VCaP (cell line): ENCODE data around the gene TRAPPC2L.

Experiments used
- H3K27ac ChIP-seq: fragments of 450-650 bp; 2 replicates; pipeline ENCODE4 v1.5.1; 2017
- TF ChIP-seq, protein P1 (sequence below): fragments of 450-650 bp; conservative IDR thresholded peaks from 2 replicates; pipeline ENCODE4 v1.5.1; 2017; ENCODE audit warnings: mild to moderate bottlenecking, moderate library complexity

Gene TRAPPC2L

DNA sequence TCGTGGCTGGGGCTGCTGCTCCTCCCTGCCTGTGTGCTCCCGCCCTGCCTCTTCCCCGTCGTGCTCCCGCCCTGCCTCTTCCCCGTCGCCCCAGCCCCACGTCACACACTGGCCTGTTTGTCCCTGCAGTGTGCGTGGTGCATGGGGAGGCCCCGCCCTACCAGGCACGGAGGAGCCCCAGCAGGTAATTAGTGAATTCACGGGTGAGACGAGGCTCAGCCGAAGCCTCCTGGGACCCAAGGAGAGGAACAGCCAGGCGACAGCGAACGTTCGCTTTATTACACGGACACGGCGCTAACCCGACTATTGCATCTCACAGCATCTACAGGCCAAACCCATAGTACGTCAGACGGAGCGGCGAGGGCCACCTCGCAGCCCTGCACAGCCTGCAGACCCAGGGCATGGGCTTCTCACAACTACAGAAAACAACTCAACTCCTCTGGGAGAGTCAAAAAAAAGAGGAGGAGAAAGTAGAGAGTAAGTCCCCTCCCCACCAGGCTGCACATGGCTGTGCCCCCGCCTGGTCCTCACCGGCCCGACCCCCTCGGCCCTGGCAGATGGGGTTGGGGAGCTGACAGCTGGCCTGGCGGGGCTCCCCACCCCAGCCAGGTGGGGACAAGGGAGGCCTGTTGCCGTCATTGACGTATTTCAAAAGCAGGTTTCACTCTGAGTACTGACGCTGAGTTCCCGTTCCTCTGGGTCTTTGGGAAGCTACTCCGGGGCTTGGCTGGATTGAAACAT is 13.9 kb downstream of the TRAPPC2L start:
- H3K27ac ChIP-seq, result no peak overlapping the region

DNA sequence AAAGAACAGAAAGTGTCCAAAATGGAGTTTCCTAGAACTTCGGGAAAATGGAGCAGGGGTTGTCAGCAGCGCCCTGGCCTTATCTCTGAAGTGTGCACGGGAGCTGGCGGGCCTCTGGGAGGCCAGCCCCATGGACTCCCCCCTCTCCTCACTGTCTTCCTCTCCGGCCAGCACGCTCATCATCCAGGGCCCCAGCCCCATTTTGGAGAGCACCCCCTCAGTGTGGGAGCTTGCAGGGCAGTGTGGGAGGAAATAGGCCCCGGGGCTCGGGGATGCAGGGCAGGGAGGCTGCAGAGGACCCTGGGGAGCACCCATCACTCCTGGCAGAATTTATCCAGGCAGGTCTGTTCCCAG is 14.4 kb downstream of the TRAPPC2L start:
- no peak overlapping the region for H3K27ac ChIP-seq
- TF ChIP-seq, protein P1, sequence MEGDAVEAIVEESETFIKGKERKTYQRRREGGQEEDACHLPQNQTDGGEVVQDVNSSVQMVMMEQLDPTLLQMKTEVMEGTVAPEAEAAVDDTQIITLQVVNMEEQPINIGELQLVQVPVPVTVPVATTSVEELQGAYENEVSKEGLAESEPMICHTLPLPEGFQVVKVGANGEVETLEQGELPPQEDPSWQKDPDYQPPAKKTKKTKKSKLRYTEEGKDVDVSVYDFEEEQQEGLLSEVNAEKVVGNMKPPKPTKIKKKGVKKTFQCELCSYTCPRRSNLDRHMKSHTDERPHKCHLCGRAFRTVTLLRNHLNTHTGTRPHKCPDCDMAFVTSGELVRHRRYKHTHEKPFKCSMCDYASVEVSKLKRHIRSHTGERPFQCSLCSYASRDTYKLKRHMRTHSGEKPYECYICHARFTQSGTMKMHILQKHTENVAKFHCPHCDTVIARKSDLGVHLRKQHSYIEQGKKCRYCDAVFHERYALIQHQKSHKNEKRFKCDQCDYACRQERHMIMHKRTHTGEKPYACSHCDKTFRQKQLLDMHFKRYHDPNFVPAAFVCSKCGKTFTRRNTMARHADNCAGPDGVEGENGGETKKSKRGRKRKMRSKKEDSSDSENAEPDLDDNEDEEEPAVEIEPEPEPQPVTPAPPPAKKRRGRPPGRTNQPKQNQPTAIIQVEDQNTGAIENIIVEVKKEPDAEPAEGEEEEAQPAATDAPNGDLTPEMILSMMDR, result no peak

More for the DNA sequence above, 13.9 kb downstream of the TRAPPC2L start:
- TF ChIP-seq, protein P1, result no peak

DNA sequence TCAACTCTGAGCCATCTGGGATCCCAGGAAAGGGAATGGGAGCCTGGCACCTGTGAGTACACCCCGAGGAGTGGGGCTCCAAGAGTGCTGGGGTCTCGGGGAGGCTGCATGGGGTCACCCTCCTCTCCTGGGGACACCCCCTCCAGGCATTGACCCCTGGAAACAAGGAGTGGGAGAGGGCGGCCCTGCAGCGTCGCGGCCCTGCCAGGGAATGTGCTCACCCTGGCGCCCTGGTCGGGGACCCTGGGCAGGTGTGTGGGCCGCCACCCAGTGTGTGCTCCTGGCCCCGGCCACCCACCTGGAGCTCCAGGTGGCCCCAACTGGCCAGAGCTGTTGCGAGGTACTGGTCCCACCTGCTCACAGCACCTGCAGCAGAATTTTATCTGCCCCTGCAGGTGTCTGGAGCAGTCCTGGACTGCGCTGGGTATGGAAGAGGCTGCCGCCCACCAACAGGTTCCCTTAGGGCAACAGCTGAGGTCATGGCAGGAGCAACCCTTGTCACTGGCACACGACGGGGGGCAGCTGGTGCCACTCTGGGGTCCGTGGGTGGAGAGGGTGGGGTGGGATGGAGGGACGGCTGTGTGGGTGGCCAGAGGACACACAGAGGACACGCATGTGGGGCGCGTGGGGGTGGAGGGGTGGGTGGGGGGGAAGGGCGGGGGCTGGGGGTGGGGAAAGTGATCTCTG is 14.9 kb downstream of the TRAPPC2L start:
- H3K27ac ChIP-seq, result no peak overlapping the region
- TF ChIP-seq, protein P1, result no peak

DNA sequence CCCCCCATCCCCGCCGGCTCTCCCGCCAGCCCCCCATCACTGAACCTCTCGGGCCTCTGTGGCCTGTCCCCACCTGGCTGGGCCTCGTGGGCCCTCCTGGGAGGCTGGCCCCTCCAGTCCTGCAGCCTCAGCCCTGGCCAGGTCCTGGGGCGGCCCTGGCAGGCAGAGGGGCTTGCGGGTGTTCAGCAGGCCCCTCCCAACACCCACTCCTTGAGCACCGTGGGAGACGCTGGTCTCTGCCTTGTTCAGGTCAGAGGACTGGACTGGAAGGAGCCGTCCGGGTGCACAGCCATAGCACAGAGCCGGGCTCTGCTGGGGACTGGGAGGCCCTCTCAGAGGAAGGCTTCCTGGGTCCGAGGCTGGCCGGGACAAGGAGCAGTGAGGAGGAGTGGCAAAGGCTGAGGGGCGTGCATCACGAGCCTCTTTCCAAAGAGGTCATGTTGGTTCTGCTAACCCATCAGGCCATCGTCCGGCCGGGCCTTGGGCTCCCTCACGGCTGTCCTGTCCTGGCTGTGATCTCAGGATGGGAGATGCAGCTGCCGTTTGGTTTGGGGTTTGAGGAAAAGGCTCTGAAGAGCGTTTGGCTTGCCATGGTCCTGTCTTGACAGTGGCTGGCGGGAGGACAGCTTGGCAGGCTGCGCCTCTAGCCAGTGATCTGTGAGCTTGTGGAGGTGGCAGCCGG is 15.9 kb downstream of the TRAPPC2L start:
- TF ChIP-seq, protein P1, result no peak
- H3K27ac ChIP-seq, result no peak overlapping the region

DNA sequence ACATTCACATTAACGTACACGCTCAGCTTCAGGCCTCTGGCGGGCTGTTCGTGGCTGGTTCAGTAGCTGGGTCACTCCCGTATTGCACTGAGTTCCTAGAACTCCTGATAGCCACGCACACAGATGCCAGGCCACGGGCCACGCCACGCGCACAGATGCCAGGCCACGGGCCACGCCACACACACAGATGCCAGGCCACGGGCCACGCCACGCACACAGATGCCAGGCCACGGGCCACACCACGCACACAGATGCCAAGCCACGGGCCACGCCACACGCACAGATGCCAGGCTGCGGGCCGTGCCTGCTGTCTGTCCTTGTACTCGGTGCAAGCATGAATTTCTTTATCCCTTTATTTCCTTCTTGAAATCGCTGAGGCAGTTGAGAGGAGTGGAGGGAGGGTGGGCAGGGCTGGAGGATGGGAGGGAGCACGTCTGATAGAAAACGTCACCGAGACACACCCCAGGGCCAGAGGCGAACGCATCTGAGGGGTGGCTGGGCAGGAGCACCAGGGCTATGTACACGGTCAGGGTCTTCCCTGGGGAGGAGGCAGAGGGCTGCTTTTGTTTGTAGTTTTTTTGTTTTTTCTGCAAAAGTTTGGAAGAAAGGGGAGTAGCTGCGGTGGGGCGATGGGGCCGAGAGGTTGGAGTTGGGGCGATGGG is 18.1 kb downstream of the TRAPPC2L start:
- H3K27ac ChIP-seq, result no peak overlapping the region
- TF ChIP-seq, protein P1, result no peak

DNA sequence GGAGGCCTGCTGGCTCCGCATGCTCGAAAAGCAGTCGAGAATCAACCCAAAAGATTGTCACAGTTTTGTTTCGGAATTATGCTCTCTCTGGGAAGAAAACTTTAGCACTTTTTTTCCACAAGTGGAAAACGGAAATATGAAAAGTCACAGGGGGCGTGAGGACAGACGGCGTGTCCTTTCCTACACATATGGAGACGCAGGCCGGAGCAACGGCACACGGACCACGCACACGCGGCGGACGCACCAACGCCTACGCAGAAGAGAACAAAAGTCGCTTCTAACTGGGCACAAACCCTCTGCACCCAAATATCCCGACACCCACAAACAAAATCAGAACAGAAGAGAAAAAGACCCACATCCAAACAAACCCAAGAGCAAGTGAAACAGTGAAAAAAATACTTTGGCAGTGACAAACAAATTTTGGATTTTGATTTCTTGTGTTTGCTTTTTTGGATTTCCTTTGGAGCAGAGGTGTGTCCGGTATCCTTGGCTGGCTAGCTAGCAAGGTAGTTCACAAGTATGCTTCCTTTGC is 18.8 kb downstream of the TRAPPC2L start:
- TF ChIP-seq, protein P1, result no peak
- H3K27ac ChIP-seq, result no peak overlapping the region
